IMR-90 (cell line): Measurements from ENCODE around the gene ATP9B. TPM values are rescaled to one million over a fixed set of nuclear protein-coding genes. Genes with fewer than 3 reads are reported as not detected.

Experiments
- ATAC-seq: fragments of 200-7000 bp; cut with Tn5 transposase; 2 replicates; pipeline ENCODE4 v1.9.1; 2020; ENCODE audit warnings: low read depth, mild to moderate bottlenecking, moderate library complexity
- BruUV-seq: library from RNA; stranded (reverse); fragments of 400-500 nt; replicated peaks from 2 replicates; lab custom pipeline; 2021; lab: Mats Ljungman, UMichigan
- CTCF ChIA-PET: fragments of 300-600 bp; formaldehyde crosslinking; extraction: SDS; loops from one replicate; lab custom pipeline; 2021; ENCODE audit warnings: antibody characterized with exemption; lab: Yijun Ruan, JAX
- POLR2A ChIA-PET: fragments of 300-600 bp; sonication (Branson Sonifier 250); formaldehyde crosslinking; loops from one replicate; lab custom pipeline; 2022; ENCODE audit warnings: antibody characterized with exemption; ENCODE audit not compliant: unreplicated experiment; lab: Charles Lee
- DNase-seq: peaks from one replicate; pipeline ENCODE4 v3.0.0; 2013
- H2AFZ ChIP-seq: replicated peaks from 2 replicates; pipeline ENCODE3; 2013; ENCODE audit warnings: low read length, mild to moderate bottlenecking; ENCODE audit not compliant: poor library complexity
- H2AK5ac ChIP-seq: 2 replicates; pipeline ENCODE4 v1.6.1; 2013; ENCODE audit warnings: low read depth, low read length, inconsistent platforms
- H2AK9ac ChIP-seq: replicated peaks from 2 replicates; pipeline ENCODE3; 2013; ENCODE audit warnings: mild to moderate bottlenecking, low read depth, low read length, moderate library complexity; ENCODE audit not compliant: poor library complexity
- H2BK120ac ChIP-seq: 2 replicates; pipeline ENCODE4 v1.6.1; 2013; ENCODE audit warnings: low read depth, low read length, inconsistent platforms
- H2BK15ac ChIP-seq: 3 replicates; pipeline ENCODE4 v1.6.1; 2013; ENCODE audit warnings: low read depth, low read length, inconsistent platforms
- H2BK20ac ChIP-seq: 2 replicates; pipeline ENCODE4 v1.6.1; 2013; ENCODE audit warnings: low read depth, mild to moderate bottlenecking, inconsistent platforms, low read length, moderate library complexity
- H2BK5ac ChIP-seq: 2 replicates; pipeline ENCODE4 v1.6.1; 2013; ENCODE audit warnings: mild to moderate bottlenecking, low read depth, low read length, inconsistent platforms; ENCODE audit not compliant: poor library complexity, severe bottlenecking
- H3K14ac ChIP-seq: replicated peaks from 2 replicates; pipeline ENCODE4 v1.6.1; 2013; ENCODE audit warnings: low read depth, low read length, inconsistent platforms
- H3K18ac ChIP-seq: 2 replicates; pipeline ENCODE4 v1.6.1; 2013; ENCODE audit warnings: low read depth, low read length, control low read depth
- H3K23ac ChIP-seq: 2 replicates; pipeline ENCODE4 v1.6.1; 2013; ENCODE audit warnings: low read depth, low read length, inconsistent platforms
- H3K27ac ChIP-seq: 2 replicates; pipeline ENCODE4 v1.5.1; 2013; ENCODE audit warnings: mild to moderate bottlenecking, control low read depth, low read length; ENCODE audit not compliant: insufficient read depth
- H3K27me3 ChIP-seq: 2 replicates; pipeline ENCODE4 v1.6.1; 2013; ENCODE audit warnings: low read length; ENCODE audit not compliant: control insufficient read depth, insufficient read depth
- H3K36me3 ChIP-seq: 2 replicates; pipeline ENCODE4 v1.6.1; 2013; ENCODE audit warnings: low read length, mixed read lengths; ENCODE audit not compliant: control insufficient read depth, insufficient read depth
- H3K4ac ChIP-seq: 2 replicates; pipeline ENCODE4 v1.6.1; 2013; ENCODE audit warnings: low read depth, low read length, inconsistent platforms
- H3K4me1 ChIP-seq: 2 replicates; pipeline ENCODE4 v1.6.1; 2013; ENCODE audit warnings: low read length, mixed read lengths; ENCODE audit not compliant: control insufficient read depth, insufficient read depth
- H3K4me2 ChIP-seq: 2 replicates; pipeline ENCODE4 v1.6.1; 2013; ENCODE audit warnings: low read depth, mild to moderate bottlenecking, control low read depth, low read length, moderate library complexity
- H3K4me3 ChIP-seq: 2 replicates; pipeline ENCODE4 v1.5.1; 2013; ENCODE audit warnings: low read depth, mild to moderate bottlenecking, control low read depth, low read length, moderate library complexity; ENCODE audit not compliant: insufficient read depth
- H3K56ac ChIP-seq: 2 replicates; pipeline ENCODE4 v1.6.1; 2013; ENCODE audit warnings: low read length, inconsistent platforms; ENCODE audit not compliant: insufficient read depth; ENCODE audit errors: extremely low read depth
- H3K79me1 ChIP-seq, 2 experiments: 2 replicates each; pipeline ENCODE4 v1.6.1; 2013; ENCODE audit warnings: low read length in 2 of 2, inconsistent platforms in 1 of 2, low read depth in 1 of 2
- H3K9ac ChIP-seq: 2 replicates; pipeline ENCODE4 v1.6.1; 2013; ENCODE audit warnings: low read depth, low read length, control low read depth
- H3K9me1 ChIP-seq: 2 replicates; pipeline ENCODE4 v1.6.1; 2013; ENCODE audit warnings: low read length, inconsistent platforms; ENCODE audit not compliant: insufficient read depth
- H3K9me3 ChIP-seq: 2 replicates; pipeline ENCODE4 v1.6.1; 2013; ENCODE audit warnings: low read length; ENCODE audit not compliant: control insufficient read depth, insufficient read depth
- H4K20me1 ChIP-seq: 2 replicates; pipeline ENCODE4 v1.6.1; 2013; ENCODE audit warnings: low read length, inconsistent platforms; ENCODE audit not compliant: insufficient read depth
- H4K5ac ChIP-seq: 2 replicates; pipeline ENCODE4 v1.6.1; 2013; ENCODE audit warnings: mild to moderate bottlenecking, low read depth, low read length, control low read depth
- H4K8ac ChIP-seq, 2 experiments: 2 replicates each; pipeline ENCODE4 v1.6.1; 2013; ENCODE audit warnings: low read depth in 2 of 2, low read length in 2 of 2, control low read depth in 1 of 2, inconsistent platforms in 1 of 2
- H4K91ac ChIP-seq: 2 replicates; pipeline ENCODE4 v1.6.1; 2013; ENCODE audit warnings: low read depth, low read length, inconsistent platforms; ENCODE audit not compliant: insufficient read depth
- MAZ ChIP-seq: IDR thresholded peaks from 2 replicates; pipeline ENCODE4 v1.6.1; 2012; ENCODE audit warnings: low read depth, mild to moderate bottlenecking, low read length, improper control_type of control experiment, moderate library complexity, borderline replicate concordance
- RAD21 ChIP-seq: IDR thresholded peaks from 2 replicates; pipeline ENCODE4 v1.6.1; 2012; ENCODE audit warnings: low read length, improper control_type of control experiment
- RCOR1 ChIP-seq: IDR thresholded peaks from 2 replicates; pipeline ENCODE4 v1.6.1; 2012; ENCODE audit warnings: mild to moderate bottlenecking, low read length, improper control_type of control experiment; ENCODE audit not compliant: insufficient replicate concordance
- WGBS, 2 experiments: methylation state at CpG; one replicate each; pipeline versions ENCODE4 v1.1.5 to v1.1.7; 2013; ENCODE audit warnings: missing lambda C conversion rate in 2 of 2; ENCODE audit not compliant: insufficient read length in 1 of 2; ENCODE audit errors: extremely low coverage in 2 of 2; 5-methylcytosine and 5-hydroxymethylcytosine counted together
- dilution Hi-C: fragments of 300-500 bp; cut with HindIII; formaldehyde crosslinking; loops from one replicate; pipeline ENCODE4 v1.14.3; 2018; ENCODE audit warnings: low sequenced_read_pairs; ENCODE audit not compliant: unreplicated experiment
- in situ Hi-C: fragments of 300-500 bp; cut with MboI; formaldehyde crosslinking; loops from 3 replicates; pipeline ENCODE4 v1.14.3; 2019; ENCODE audit warnings: low sequenced_read_pairs, inconsistent platforms, mixed read lengths
- intact Hi-C: fragments of 100-400 bp; cut with micrococcal nuclease; formaldehyde crosslinking; loops from 2 replicates; pipeline ENCODE4 v1.10.0; 2022
- polyA plus RNA-seq, 3 experiments: library from polyadenylated mRNA; depleted of rRNA; stranded (reverse); fragments of >200 nt; gene quantifications; 2 replicates each; pipeline ENCODE4 v1.2.3, GENCODE V29; 2012; ENCODE audit warnings: low replicate concordance in 1 of 3
- total RNA-seq: library from RNA; depleted of rRNA; stranded (reverse); fragments of >200 nt; gene quantifications from 2 replicates; pipeline ENCODE4 v1.2.3, GENCODE V29; 2012

Gene ATP9B
- total and polyA plus RNA-seq, 2 of the 4 experiments (the other 2 are of a cell fraction), result 11.0 to 11.5 TPM

DNA sequence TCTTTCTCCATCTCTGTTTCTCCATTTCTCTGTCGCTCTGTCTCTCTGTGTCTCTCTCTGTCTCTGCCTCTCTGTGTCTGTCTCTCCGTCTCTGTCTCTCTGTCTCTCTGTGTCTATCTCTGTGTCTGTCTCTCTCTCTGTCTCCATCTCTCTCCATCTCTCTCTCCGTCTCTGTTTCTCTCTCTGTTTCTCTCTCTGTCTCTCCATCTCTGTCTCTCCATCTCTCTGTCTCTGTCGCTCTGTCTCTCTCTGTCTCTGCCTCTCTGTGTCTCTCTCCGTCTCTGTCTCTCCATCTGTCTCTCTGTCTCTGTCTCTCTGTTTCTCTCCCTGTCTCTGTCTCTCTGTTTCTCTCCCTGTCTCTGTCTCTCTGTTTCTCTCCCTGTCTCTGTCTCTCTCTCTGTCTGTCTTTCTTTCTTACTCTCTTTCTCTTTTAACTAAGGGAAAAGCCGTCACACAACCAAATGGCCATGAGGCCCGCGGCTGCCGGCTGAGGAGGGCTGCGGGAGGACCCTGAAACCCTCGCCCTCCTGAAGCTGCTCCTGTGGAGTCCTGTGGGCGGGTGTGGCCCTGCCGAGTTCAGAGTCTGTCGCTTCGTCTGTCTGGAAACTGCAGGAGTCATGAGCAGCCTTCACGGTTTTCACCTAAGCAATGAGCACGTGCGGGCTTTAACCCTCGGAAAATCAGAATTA is 355.8 kb downstream of the ATP9B start:
- Histone ChIP-seq H3K23ac (no peak overlapping the region), H3K4me1 (no peaks in the 10 kb centered on the region; the same call in 1 of the 2 replicates), H2BK20ac (no peak overlapping the region), H2BK15ac (no peak overlapping the region), H3K36me3 (peaks cover 4% of the 10 kb centered on the region; the same call in 1 of the 2 replicates), H3K56ac (no peak overlapping the region), H3K4me3 (no peak overlapping the region), H3K27me3 (no peaks in the 10 kb centered on the region), H2BK5ac (no peak overlapping the region), H2BK120ac (no peak overlapping the region), H4K8ac (no peak overlapping the region), H2AK5ac (no peak overlapping the region), H3K9me3 (no peaks in the 10 kb centered on the region), H2AK9ac (no peak overlapping the region), H4K5ac (no peak overlapping the region), H3K4me2 (no peak overlapping the region), H2AFZ (no peak overlapping the region), H3K27ac (no peak overlapping the region), H3K18ac (no peak overlapping the region), H3K4ac (no peak overlapping the region), H3K79me1 (no peaks in the 10 kb centered on the region), H4K91ac (no peak overlapping the region), H3K14ac (no peak overlapping the region), H3K9me1 (no peaks in the 10 kb centered on the region), H4K20me1 (no peaks in the 10 kb centered on the region), H3K9ac (no peak overlapping the region)
- dilution Hi-C loops, result no loop called here
- no TSS peak for BruUV-seq
- CTCF ChIA-PET, result no interaction called here
- DNase-seq, result no peak
- TF ChIP-seq MAZ (no peak), RAD21 (no peak), RCOR1 (no peak)
- in situ Hi-C loops, result no loop called here
- intact Hi-C loops, result no loop called here
- 74% methylated on average over 11 of the region's 19 CpGs; no CpG with 5 or more reads in 1 of the 2 experiments for WGBS, 2 experiments
- ATAC-seq, result no peak
- POLR2A ChIA-PET, result no interaction called here
